HG02623 (cell line): ENCODE data around the gene TPO.

Experiments used
- ATAC-seq: cut with Tn5 transposase; IDR thresholded peaks from one replicate; pipeline ENCODE4 v1.9.1; 2021; ENCODE audit warnings: moderate library complexity; ENCODE audit not compliant: unreplicated experiment

TPO gene

DNA sequence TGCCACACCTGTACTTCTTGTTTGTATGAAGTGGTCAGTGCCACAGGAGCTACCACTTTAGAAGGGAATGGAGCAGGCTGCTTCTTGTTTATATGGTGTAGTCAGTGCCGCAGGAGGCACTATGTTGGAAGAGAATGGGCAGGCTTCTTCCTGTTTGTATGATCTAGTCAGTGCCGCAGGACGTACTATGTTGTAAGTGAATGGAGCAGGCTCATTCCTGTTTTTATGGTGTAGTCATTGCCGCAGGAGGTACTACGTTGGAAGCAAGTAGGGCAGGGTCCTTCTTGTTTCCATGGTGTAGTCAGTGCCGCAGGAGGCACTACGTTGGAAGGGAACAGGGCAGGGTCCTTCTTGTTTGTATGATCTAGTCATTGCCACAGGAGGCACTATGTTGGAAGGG is 27.3 kb downstream of the TPO start:
- ATAC-seq: no peak

- ATAC-seq: no peak
Measured at GRCh38 chr2:1446301-1446700, 33.0 kb downstream of the TPO start.

DNA sequence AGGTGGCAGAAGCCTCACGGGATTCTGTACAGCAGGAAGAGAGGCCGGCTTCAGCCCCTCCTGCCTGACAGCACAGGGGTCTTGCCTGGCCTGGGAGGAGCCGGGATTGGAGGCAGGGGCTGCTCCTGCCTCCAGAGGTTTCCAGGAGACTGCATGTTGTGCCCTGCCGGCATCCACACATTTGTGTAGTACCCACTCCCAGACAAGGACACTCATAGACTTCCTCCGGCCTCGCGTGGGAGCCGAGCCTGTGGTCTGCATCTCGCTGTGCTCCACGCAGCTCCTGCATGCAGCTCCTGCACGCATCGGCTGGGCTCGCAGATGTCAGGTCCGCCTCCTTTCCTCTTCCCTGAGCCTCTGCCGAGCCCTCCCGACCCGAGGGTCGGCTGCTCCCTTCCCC is 34.7 kb downstream of the TPO start:
- ATAC-seq: no peak

DNA sequence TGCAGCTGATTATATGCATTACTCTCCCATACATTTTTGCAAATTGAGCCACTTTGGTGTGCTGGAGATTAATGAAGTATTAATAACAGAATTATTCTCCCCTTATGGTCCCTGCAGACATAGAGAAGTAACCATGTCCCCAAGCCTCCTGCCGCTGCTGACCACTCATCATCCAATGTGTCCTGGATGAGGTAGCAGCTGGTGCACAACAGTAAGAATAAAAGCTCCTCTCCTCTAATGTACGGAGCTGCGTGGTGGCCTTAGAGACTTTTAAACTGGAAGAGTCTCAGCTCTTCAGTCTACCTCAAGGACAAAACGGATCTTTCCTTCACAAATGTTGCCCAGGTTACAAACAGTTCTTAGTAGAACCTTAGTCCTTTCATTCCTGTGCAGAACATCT is 37.7 kb downstream of the TPO start:
- ATAC-seq: no peak

DNA sequence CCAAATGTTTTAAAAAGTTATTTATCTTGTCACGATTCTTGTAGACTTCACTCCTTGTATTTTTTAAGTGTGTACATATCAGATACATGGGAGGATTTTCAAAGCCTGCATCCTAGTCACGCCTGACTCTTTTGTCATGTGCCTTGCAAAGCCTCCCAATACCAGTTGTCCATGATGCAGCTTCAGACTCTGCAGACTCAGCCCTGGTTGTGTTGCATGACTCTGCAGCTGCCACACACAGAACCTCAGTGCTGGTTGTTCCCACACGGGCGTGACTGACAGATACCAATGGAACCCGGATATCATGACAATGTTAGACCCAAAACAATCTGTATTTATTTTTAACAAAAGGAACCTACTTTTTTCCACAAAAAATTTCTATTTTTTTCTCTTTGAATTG is 38.2 kb downstream of the TPO start:
- no peak for ATAC-seq

DNA sequence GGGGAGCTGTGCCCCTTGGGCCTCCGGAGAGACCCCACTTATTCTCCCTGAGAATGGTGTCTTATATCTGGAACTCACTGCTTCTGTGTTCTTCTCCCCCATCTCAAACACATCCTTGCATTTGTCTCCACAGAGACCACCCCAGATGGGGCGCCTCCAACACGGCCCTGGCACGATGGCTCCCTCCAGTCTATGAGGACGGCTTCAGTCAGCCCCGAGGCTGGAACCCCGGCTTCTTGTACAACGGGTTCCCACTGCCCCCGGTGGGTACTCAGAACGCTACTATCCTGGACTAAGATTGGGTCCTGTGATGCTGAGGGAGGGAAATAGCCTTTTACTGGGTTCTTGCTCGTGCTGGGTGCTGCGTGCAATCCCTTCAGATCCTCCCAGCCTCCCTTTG is 40.3 kb downstream of the TPO start:
- ATAC-seq: no peak

GRCh38 chr2:1454346-1454745 is 41.1 kb downstream of the TPO start:
- ATAC-seq: no peak

DNA sequence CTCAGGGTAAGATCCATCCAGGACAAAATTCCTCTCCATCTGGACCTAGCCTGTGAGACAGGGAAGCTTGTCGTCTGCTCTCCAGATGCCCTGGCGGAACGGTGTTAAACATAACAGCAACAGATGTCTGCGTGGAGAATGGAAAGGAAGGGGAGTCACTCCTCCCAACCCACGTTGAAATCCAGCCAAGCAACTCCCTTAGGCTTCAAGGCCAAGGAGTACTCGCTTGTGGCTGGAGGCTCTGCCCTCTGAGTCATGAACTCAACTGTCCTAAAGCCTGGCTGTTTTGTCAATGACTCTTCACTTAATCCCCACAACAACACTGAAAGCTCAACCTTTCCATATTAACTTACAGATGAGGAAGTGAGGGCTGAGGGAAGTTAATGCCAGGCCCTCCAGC is 42.2 kb downstream of the TPO start:
- no peak for ATAC-seq

DNA sequence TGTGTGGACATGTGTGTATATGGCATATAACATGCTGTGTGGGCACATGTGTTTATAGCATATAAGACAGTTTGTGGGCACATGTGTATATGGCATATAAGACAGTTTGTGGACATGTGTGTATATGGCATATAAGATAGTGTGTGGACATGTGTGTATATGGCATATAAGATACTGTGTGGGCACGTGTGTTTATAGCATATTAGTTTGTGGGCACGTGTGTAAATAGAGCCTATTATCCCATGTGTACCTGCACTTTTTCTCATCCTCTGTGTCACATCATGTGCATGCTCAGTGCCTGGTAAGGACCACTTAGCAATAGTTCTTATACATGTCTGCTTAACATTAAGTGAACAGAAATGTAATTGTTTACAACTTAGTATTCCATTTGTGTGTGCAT is 45.2 kb downstream of the TPO start:
- ATAC-seq: no peak

DNA sequence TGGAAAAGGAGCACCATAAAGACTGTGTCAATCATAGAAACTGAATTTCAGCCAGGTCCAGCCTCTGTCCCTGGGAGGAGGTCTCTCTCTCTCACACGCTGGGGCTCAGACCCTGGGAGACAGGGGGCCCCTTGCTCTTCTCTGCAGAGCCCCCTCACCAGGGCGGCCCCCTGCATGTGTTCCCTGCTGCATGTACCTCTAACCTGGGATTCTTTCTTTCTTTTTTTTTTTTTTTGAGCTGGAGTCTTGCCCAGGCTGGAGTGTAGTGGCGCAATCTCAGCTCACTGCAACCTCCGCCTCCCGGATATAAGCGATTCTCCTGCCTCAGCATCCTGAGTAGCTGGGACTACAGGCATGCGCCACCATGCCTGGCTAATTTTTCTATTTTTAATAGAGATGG is 46.5 kb downstream of the TPO start:
- no peak for ATAC-seq

- ATAC-seq: no peak
Measured at GRCh38 chr2:1460851-1461418, 47.7 kb downstream of the TPO start.

GRCh38 chr2:1461507-1462390 is 48.5 kb downstream of the TPO start:
- no peak for ATAC-seq

- ATAC-seq: no peak
Measured at GRCh38 chr2:1462994-1463393, 49.7 kb downstream of the TPO start.

- no peak for ATAC-seq
Measured at GRCh38 chr2:1472350-1472749, 59.1 kb downstream of the TPO start.

- no peak for ATAC-seq
Measured at GRCh38 chr2:1476617-1477195, 63.4 kb downstream of the TPO start.

DNA sequence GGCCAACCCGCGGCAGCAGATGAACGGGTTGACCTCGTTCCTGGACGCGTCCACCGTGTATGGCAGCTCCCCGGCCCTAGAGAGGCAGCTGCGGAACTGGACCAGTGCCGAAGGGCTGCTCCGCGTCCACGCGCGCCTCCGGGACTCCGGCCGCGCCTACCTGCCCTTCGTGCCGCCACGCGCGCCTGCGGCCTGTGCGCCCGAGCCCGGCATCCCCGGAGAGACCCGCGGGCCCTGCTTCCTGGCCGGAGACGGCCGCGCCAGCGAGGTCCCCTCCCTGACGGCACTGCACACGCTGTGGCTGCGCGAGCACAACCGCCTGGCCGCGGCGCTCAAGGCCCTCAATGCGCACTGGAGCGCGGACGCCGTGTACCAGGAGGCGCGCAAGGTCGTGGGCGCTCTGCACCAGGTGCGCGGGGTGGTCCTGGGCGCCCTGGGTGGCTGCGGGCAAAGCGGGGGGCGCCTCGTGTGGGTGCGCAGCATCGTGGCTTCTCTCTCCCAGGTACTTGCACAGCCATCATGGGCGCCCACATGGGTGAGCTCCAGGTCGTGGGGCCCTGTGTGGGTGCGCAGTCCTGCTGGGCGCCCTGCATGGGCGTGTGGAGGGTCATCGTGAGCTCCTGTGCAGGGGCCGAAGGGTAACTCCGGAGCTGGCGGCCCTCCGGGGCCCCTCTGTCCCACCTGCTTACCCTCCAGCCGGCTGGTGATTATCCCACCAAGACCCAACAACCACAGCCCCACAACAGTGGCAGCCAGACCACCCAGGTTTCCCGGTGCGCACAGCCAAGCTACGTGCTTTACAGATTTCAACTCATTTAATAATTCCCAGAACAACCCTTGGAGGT is 64.2 kb downstream of the TPO start:
- no peak for ATAC-seq

DNA sequence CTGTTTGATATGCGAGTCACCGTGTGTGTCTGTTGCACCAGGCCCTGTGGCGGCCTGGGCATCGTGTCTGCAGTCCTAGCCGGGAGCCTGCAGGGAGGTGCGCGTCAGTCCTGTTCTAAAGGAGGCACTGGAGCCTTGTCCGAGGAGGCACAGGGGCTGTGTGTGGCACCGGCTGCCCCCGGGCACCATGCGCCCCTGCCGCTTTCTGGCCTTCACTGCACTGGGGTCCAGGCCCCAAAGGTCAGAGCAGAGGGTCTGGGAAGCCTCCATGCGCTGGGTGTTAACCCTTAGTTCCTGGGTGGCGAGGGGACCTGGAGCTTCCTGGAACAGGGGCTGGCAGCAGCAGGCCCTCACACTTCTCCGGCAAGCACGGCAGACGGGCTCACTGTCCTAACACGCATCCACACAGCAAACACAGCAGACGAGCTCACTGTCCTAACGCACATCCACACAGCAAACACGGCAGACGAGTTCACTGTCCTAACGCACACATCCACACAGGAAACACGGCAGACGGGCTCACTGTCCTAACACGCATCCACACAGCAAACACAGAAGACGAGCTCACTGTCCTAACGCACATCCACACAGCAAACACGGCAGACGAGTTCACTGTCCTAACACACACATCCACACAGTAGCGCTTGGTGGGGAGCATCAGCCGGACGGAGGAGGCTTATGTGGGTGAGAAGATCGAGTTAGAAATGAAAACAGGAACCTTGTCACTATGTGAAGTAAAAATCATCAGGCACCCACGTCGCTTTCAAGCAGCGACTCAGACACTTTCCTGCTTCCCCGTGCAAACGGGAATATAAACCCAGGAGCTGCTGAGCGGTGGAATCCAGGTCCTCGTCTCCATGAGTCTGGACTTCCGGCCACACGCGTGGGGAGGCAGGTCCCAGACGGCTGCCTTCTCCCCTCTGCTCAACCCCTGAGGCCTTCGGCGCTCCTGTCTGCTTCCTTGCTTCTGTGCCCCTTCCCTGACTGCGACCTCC is 65.3 kb downstream of the TPO start:
- ATAC-seq: no peak

- ATAC-seq: no peak
Measured at GRCh38 chr2:1479346-1479745, 66.1 kb downstream of the TPO start.

GRCh38 chr2:1480671-1481076 is 67.4 kb downstream of the TPO start:
- ATAC-seq: no peak
